Left lung (tissue), 10 donors: ENCODE data around the gene TREM2. TPM values are rescaled to one million over a fixed set of nuclear protein-coding genes. Genes with fewer than 3 reads are reported as not detected.
"Not testable (repeated sequence)": the region's sequence is repeated elsewhere in the genome, so short reads cannot be mapped to it uniquely, and the experiment has no call there.

ENCODE experiments used
- ATAC-seq: fragments of 200-7000 bp; cut with Tn5 transposase; one replicate; pipeline ENCODE4 v1.9.1; 2020; ENCODE audit warnings: moderate library complexity
- DNase-seq, 4 donors: peaks; one replicate each; pipeline ENCODE4 v3.0.0-alpha.2; 2013 to 2020
- H3K27ac ChIP-seq, 2 donors: fragments of 200-600 bp; sonication (generic) in 1 of 2; one replicate each; pipeline versions ENCODE4 v1.5.0 to v1.8.0; 2020 to 2021
- H3K27me3 ChIP-seq, 2 donors: fragments of 200-600 bp; sonication (generic) in 1 of 2; one replicate each; pipeline versions ENCODE4 v1.5.0 to v1.8.0; 2020 to 2021
- H3K36me3 ChIP-seq, 2 donors: fragments of 200-600 bp; sonication (generic) in 1 of 2; one replicate each; pipeline versions ENCODE4 v1.5.0 to v1.8.0; 2020 to 2021
- H3K4me1 ChIP-seq, 2 donors: fragments of 200-600 bp; one replicate each; pipeline ENCODE4 v1.8.0; 2021
- H3K4me3 ChIP-seq, 2 donors: fragments of 200-600 bp; sonication (generic) in 1 of 2; one replicate each; pipeline versions ENCODE4 v1.5.0 to v1.8.0; 2020 to 2021; ENCODE audit warnings: mild to moderate bottlenecking in 1 of 2
- H3K9me3 ChIP-seq, 2 donors: fragments of 200-600 bp; sonication (generic) in 1 of 2; one replicate each; pipeline versions ENCODE4 v1.5.0 to v1.8.0; 2020 to 2021
- intact Hi-C, 2 donors: fragments of 100-400 bp; cut with DNase I; formaldehyde crosslinking; loops; one replicate each; pipeline versions ENCODE4 v1.11.2 to v1.14.2; 2022
- polyA plus RNA-seq, 6 donors: library from polyadenylated mRNA; unstranded; fragments of 120-200 nt; gene quantifications; one replicate each; pipeline ENCODE4 v1.2.1, GENCODE V29; 2013; ENCODE audit not compliant: insufficient read length in 6 of 6
- total RNA-seq, 2 donors: library from RNA; stranded (reverse); fragmentation: NEBNext Ultra II Directional; extraction: Animal tissue kit (Norgen Biotek cat#: 25700); gene quantifications; one replicate each; pipeline ENCODE4 v1.2.1, GENCODE V29; 2021
- TF ChIP-seq, protein P1 (sequence below), 2 donors: fragments of 200-600 bp; sonication (generic) in 1 of 2; IDR thresholded peaks; one replicate each; pipeline versions ENCODE4 v1.5.0 to v1.8.0; 2021; ENCODE audit warnings: antibody characterized with exemption in 2 of 2
- donor health status: DM: no; HTN: yes; CAD: no.
- donor health status: DM: no; HTN: no; CAD: no.

The TREM2 gene
- total and polyA plus RNA-seq, 8 donors, result 0.20 to 29.2 (median 0.57) TPM; not detected in 1

DNA sequence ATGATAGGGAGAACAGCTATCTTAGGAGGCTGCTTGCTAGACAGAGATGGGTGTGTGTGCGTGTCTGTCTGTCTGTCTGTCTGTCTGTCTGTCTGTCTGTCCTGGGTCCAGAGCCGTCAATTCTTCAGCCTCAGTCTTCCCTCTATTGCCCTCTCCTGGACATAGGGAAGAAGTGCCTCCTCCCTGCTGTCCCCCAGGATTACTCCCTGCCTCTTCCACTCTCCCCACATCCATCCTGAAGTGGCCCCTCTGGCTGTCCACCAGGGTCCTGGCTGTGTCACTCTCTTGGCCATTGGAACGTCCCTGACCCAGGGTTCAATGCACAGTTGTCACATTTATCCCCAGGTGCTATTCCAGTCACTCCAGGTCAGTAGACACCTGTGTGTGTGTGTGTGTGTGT is 27.9 kb upstream of the TREM2 start:
- intact Hi-C loops, result no loop called here
- no peak overlapping the region for H3K4me3 ChIP-seq
- H3K36me3 ChIP-seq, result peaks cover 0 to 11% of the 10 kb centered on the region in 2 donors
- DNase-seq (no peak), ATAC-seq (no peak)
- no peak overlapping the region for H3K27ac ChIP-seq
- H3K4me1 ChIP-seq, result peaks cover 0 to 9% of the 10 kb centered on the region in 2 donors
- peaks cover 0 to 12% of the 10 kb centered on the region in 2 donors for H3K9me3 ChIP-seq
- peaks cover 0 to 24% of the 10 kb centered on the region in 2 donors for H3K27me3 ChIP-seq
- TF ChIP-seq, protein P1, sequence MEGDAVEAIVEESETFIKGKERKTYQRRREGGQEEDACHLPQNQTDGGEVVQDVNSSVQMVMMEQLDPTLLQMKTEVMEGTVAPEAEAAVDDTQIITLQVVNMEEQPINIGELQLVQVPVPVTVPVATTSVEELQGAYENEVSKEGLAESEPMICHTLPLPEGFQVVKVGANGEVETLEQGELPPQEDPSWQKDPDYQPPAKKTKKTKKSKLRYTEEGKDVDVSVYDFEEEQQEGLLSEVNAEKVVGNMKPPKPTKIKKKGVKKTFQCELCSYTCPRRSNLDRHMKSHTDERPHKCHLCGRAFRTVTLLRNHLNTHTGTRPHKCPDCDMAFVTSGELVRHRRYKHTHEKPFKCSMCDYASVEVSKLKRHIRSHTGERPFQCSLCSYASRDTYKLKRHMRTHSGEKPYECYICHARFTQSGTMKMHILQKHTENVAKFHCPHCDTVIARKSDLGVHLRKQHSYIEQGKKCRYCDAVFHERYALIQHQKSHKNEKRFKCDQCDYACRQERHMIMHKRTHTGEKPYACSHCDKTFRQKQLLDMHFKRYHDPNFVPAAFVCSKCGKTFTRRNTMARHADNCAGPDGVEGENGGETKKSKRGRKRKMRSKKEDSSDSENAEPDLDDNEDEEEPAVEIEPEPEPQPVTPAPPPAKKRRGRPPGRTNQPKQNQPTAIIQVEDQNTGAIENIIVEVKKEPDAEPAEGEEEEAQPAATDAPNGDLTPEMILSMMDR (IDR thresholded peaks at IDR 0.05), result no peak

DNA sequence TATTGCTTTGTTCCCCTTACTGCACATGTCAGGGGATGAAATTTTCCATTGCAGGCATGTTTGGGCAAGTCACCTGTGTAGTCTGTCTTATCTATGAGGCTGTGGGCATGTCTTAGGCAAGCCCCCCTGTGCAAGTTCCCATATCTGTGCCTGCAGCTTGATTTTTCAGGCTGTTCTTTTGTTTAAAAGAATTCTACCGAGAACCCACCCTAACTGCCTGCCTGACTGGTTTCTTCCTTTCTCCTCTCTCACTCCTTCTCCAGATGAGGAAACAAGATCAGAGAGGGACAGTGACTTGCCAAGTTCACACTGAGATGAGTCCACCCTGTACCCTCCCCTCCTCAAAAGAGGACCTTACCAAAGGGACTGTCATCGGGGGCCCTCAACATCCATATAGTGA is 27.1 kb upstream of the TREM2 start:
- Histone ChIP-seq H3K36me3 (peaks cover 0 to 11% of the 10 kb centered on the region in 2 donors), H3K4me3 (no peak overlapping the region), H3K27ac (no peak overlapping the region), H3K4me1 (peaks cover 0 to 14% of the 10 kb centered on the region in 2 donors), H3K9me3 (peaks cover 0 to 12% of the 10 kb centered on the region in 2 donors), H3K27me3 (peaks cover 0 to 25% of the 10 kb centered on the region in 2 donors)
- intact Hi-C loops, result no loop called here
- ATAC-seq, result no peak
- TF ChIP-seq, protein P1 (IDR thresholded peaks at IDR 0.05), result no peak
- DNase-seq, result no peak

DNA sequence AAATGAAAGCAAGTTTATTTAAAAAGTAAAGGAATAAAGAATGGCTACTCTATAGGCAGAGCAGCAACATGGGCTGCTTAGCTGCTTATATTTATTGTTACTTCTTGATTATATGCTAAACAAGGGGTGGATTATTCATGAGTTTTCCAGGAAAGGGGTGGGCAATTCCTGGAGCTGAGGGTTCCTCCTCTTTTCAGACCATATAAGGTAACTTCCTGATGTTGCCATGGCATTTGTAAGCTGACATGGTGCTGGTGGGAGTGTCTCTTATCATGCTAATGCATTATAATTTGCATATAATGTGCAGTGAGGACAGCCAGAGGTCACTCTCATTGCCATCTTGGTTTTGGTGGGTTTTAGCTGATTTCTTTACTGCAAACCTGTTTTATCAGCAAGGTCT is 26.1 kb upstream of the TREM2 start:
- H3K4me3 ChIP-seq, ATAC-seq, H3K27ac ChIP-seq, DNase-seq, H3K36me3 ChIP-seq, intact Hi-C loops: not testable (repeated sequence)
- Histone ChIP-seq H3K9me3 (peaks cover 0 to 12% of the 10 kb centered on the region in 2 donors), H3K27me3 (peaks cover 0 to 27% of the 10 kb centered on the region in 2 donors), H3K4me1 (peaks cover 0 to 14% of the 10 kb centered on the region in 2 donors)

DNA sequence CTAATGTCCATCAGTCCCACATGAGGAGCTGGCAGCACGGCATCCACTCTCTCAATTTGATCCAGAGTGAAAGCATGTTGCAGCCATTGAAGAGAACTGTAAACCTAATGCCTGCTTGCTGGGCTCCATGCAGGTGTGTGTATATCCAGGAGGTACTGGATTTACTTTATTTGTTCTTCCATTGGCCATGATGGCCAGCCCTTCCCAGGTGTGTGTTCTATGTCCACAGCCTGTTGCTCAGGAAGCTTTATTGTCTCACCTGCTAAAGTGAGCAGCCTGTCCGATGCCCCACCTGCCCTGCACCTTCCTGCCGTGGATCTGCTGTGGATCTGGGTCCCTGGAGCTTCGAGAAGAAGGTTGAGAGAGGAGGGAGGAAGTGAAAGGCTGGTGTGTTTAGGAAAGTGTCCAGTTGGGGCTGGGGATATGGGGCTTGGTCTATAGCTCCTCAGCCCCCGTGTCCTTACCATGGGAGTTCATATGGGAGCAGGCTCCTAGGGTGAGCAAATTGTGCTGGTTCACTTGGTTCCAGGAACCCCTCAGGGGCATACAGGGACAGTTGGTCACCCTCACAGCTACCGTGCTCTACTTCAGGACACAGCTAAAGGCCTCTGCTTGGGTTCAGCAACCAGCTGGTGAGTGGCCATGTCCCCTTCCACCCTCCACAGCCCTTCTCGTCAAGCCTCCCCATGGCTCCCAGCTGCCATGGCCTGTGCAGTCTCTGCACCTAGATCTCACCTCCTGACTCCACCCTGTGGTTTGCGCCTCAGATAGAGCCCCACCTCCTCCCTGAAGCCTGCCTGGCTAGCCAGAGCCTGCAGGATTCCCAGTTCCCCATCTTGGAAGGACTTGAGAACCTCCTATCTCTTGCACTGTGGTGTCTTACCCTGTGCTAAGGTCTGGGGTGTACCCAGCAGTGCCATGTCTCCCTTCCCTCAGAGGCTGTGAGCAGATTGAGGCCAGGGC is 25.3 kb upstream of the TREM2 start:
- intact Hi-C loops, result no loop called here
- ATAC-seq (no peak), DNase-seq (no peak)
- H3K36me3 ChIP-seq, result peaks cover 0 to 3% of the 10 kb centered on the region in 2 donors
- H3K4me1 ChIP-seq, result peaks cover 0 to 20% of the 10 kb centered on the region in 2 donors
- no peak overlapping the region for H3K4me3 ChIP-seq
- H3K9me3 ChIP-seq, result peaks cover 0 to 12% of the 10 kb centered on the region in 2 donors
- H3K27me3 ChIP-seq, result peaks cover 0 to 27% of the 10 kb centered on the region in 2 donors
- TF ChIP-seq, protein P1 (IDR thresholded peaks at IDR 0.05), result no peak
- no peak overlapping the region for H3K27ac ChIP-seq

DNA sequence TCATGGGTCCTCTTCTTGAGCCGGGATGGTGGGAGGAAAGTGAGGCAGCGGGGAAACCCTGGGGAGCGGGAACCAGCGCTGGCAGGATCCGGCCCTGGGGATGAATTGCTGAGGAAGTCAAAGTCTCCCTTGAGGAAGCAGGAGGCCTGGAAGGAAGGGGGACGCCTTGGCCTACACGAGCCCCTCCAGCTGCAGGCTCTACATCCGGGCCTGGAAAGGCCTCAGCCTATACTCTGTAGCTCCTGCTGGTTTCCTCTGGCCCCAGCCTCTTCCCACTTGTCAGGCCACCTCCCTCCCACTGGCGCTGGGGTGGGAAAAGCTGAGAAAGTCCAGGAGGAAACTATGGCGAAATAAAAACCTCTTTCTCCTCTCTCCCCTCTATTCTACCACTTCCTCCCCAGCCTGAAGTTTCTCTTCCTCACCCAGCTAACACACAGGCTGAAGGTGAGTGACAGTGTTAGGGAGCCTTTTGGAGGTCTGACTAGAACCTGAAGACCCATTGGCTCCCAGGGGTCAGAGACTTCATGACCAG is 23.2 kb upstream of the TREM2 start:
- Histone ChIP-seq H3K4me3 (no peak overlapping the region), H3K27ac (peak overlapping the region in 1 of 2 donors; percentile 55), H3K36me3 (no peaks in the 10 kb centered on the region), H3K4me1 (peaks cover 0 to 28% of the 10 kb centered on the region in 2 donors), H3K9me3 (peaks cover 0 to 12% of the 10 kb centered on the region in 2 donors), H3K27me3 (peaks cover 0 to 11% of the 10 kb centered on the region in 2 donors)
- DNase-seq, result no peak
- TF ChIP-seq, protein P1 (IDR thresholded peaks at IDR 0.05), result no peak
- intact Hi-C loops, result no loop called here
- ATAC-seq, result no peak
